Type B pancreatic cell (in vitro differentiated cells): ENCODE measurements around the gene XPO6. TPM values are rescaled to one million over a fixed set of nuclear protein-coding genes. Genes with fewer than 3 reads are reported as not detected.
"Not testable (repeated sequence)": the region's sequence is repeated elsewhere in the genome, so short reads cannot be mapped to it uniquely, and the experiment has no call there.

Source experiments
- DNase-seq: peaks from one replicate; pipeline ENCODE4 v3.0.0; 2021; ENCODE audit warnings: mixed read lengths; ENCODE audit not compliant: unreplicated experiment; ENCODE audit errors: extremely low spot score
- H3K27ac Mint-ChIP-seq: 2 replicates; pipeline ENCODE4 v1.8.0; 2021; ENCODE audit warnings: mild to moderate bottlenecking, mixed read lengths
- H3K27me3 Mint-ChIP-seq: 2 replicates; pipeline ENCODE4 v1.8.0; 2021; ENCODE audit warnings: mixed read lengths
- H3K36me3 Mint-ChIP-seq: 2 replicates; pipeline ENCODE4 v1.8.0; 2021; ENCODE audit warnings: mixed read lengths
- H3K4me1 Mint-ChIP-seq: one replicate; pipeline ENCODE4 v1.8.0; 2021; ENCODE audit warnings: mixed read lengths; ENCODE audit not compliant: unreplicated experiment
- H3K4me3 Mint-ChIP-seq: 2 replicates; pipeline ENCODE4 v1.8.0; 2021; ENCODE audit warnings: mild to moderate bottlenecking, mixed read lengths
- H3K9me3 Mint-ChIP-seq: 2 replicates; pipeline ENCODE4 v1.8.0; 2021; ENCODE audit warnings: mixed read lengths
- CTCF ChIP-seq: fragments of 200-600 bp; sonication (generic); conservative IDR thresholded peaks from 2 replicates; pipeline ENCODE4 v1.5.0; 2021; ENCODE audit warnings: antibody characterized with exemption, mild to moderate bottlenecking
- total RNA-seq: library from RNA; stranded (reverse); gene quantifications from 2 replicates; pipeline ENCODE4 v1.2.1, GENCODE V29; 2021; ENCODE audit warnings: low replicate concordance

XPO6 gene
- total RNA-seq, 1 donor from 2014 or later: 111 TPM

DNA sequence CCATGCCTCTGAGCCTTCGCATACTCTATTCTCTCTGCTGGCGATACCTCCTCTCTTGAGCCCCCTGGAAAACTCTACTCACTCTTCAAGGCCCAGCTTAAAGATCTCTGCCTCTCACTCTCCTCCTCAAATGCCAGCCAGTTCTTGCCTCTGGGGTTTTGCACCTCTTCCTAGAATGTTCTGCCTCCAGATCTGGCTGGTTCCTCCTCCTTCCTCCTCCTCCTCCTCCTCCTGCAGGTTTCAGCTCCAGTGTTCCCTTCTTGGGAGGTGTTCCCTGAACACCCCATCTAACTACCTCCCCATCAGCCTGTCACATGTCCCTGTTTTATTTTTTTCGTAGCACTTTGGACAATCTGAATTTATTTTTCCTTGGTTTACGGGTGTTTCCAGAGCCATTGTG is 45.5 kb upstream of the XPO6 start:
- no peak for DNase-seq
- Mint-ChIP-seq H3K27ac (no peak overlapping the region), H3K9me3 (no peaks in the 10 kb centered on the region), H3K4me3 (no peak overlapping the region), H3K27me3 (peaks cover 18% of the 10 kb centered on the region), H3K4me1 (peaks cover 4% of the 10 kb centered on the region), H3K36me3 (no peaks in the 10 kb centered on the region)
- TF ChIP-seq CTCF: no peak

DNA sequence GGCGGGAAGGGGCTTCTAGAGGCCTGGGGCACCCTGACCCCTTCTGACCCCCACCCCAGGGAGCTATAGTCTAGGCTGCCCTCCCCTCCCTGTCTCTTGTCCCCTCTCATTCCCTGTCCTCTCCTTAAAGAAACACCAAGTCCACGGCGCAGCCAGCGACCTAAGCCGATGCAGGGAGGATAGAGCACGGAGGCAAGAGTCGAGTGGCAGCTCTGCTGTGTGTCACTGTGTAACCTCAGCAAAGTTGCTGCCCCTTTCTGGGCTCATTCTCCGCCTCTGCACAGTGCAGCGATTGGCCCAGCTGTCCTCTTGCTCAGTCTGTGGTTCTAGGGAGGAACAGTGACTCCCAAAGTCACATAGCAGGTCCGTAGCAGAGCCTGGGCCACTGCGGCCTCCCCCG is 44.1 kb upstream of the XPO6 start:
- Mint-ChIP-seq H3K27me3 (peaks cover 12% of the 10 kb centered on the region), H3K4me3 (no peak overlapping the region), H3K9me3 (no peaks in the 10 kb centered on the region), H3K4me1 (peaks cover 4% of the 10 kb centered on the region), H3K27ac (no peak overlapping the region), H3K36me3 (no peaks in the 10 kb centered on the region)
- no peak for TF ChIP-seq CTCF
- DNase-seq: no peak

- peaks cover 5% of the 10 kb centered on the region for H3K27me3 Mint-ChIP-seq
- no peak for TF ChIP-seq CTCF
- no peaks in the 10 kb centered on the region for H3K36me3 Mint-ChIP-seq
- H3K4me3 Mint-ChIP-seq: no peak overlapping the region
- H3K9me3 Mint-ChIP-seq: no peaks in the 10 kb centered on the region
- no peak overlapping the region for H3K27ac Mint-ChIP-seq
- no peak for DNase-seq
- H3K4me1 Mint-ChIP-seq: no peaks in the 10 kb centered on the region
Observed at GRCh38 chr16:28254158-28254557, 42.4 kb upstream of the XPO6 start.

GRCh38 chr16:28250999-28251398 is 39.2 kb upstream of the XPO6 start:
- no peak overlapping the region for H3K4me3 Mint-ChIP-seq
- H3K27ac Mint-ChIP-seq: no peak overlapping the region
- DNase-seq: no peak
- H3K9me3 Mint-ChIP-seq: no peaks in the 10 kb centered on the region
- no peaks in the 10 kb centered on the region for H3K27me3 Mint-ChIP-seq
- no peaks in the 10 kb centered on the region for H3K4me1 Mint-ChIP-seq
- H3K36me3 Mint-ChIP-seq: no peaks in the 10 kb centered on the region
- no peak for TF ChIP-seq CTCF

DNA sequence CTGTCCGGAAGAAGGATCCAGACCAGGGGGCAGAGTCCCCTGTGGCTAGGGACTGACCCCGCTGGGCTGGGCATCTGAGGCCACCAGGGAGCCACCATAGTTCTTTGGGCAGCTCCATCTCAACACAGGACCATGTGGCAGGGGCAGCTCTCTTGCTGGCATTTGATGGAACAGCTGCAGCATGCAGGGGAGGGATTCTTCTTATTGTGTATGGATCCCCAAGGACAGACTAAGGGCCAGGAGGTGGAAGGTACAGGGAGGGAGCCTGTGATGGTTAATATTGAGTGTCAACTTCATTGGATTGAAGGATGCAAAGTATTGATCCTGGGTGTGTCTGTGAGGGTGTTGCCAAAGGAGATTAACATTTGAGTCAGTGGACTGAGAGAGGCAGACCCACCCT is 37.7 kb upstream of the XPO6 start:
- not testable (repeated sequence) for H3K36me3 Mint-ChIP-seq, H3K9me3 Mint-ChIP-seq, H3K27ac Mint-ChIP-seq, H3K4me1 Mint-ChIP-seq, H3K4me3 Mint-ChIP-seq, H3K27me3 Mint-ChIP-seq, DNase-seq

- no peaks in the 10 kb centered on the region for H3K4me1 Mint-ChIP-seq
- no peaks in the 10 kb centered on the region for H3K36me3 Mint-ChIP-seq
- DNase-seq: no peak
- no peak overlapping the region for H3K27ac Mint-ChIP-seq
- no peaks in the 10 kb centered on the region for H3K27me3 Mint-ChIP-seq
- no peak overlapping the region for H3K4me3 Mint-ChIP-seq
- H3K9me3 Mint-ChIP-seq: no peaks in the 10 kb centered on the region
- no peak for TF ChIP-seq CTCF
Observed at GRCh38 chr16:28241924-28242323, 30.2 kb upstream of the XPO6 start.
